Glomerular visceral epithelial cell (primary cell): ENCODE results near the gene ROBO2.

Experiments used
- DNase-seq: peaks from one replicate; pipeline ENCODE4 v3.0.0-alpha.2; 2016; ENCODE audit errors: extremely low spot score

ROBO2 gene

DNA sequence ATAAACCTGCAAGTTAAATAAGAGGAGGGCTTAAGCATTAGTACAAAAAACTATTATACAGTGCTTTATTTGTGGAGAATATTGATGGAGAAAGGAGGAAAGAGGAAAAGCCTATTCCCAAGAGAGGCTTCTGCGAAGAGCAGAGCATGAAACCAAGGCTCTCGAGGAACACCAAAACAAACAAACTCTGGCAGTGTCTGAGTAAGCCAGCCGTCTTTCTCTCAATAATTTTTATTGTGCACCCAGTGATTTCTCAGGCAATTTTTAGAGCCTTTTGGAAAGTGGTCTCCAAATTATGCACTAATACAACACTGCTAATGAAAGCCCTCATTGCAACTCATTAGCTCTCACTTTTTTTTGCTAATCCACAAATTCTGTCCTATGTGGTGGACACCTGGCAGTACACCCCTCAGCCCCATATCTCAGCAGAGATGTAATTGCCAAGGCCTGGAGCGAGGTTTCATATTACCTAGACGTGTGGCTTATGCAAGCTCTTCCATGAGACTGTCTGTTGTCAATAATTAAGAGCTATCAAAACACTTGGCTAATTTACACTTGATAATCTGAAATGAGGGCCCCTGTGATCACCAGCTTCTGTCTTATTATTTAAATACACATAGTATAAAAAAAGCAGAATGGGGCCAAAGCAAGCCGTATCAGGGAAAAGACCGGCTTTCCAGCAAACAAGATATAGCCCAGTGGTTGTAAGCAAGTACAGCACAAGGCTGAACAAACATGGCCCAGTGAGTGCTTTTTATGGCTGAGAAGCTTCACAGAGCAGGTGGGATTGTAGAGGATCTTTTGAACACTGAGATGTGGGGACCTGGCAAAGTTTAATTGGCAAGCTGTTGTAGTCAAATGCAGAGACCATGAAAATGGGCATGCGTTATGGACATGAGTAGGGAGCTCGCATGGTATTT is 216.9 kb downstream of the ROBO2 start:
- no peak for DNase-seq

DNA sequence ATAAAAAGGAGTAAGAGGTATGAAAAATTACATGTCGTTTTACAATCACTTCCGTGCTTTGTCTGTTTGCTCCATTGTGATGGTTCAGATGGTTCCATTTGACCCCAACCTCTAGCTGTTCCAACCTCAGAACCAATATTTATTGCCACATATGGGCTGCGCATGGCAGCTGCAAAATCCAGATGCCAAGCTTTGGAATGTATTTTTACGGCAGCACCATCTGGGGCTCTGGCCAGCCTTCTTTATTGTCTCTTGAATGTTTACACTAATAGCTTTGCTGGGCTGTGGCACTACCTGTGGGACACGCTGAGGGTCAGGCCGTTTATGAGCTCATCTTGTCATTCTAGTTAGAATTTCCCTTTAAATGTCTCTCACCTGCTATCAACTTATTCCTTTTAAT is 219.8 kb downstream of the ROBO2 start:
- no peak for DNase-seq

DNA sequence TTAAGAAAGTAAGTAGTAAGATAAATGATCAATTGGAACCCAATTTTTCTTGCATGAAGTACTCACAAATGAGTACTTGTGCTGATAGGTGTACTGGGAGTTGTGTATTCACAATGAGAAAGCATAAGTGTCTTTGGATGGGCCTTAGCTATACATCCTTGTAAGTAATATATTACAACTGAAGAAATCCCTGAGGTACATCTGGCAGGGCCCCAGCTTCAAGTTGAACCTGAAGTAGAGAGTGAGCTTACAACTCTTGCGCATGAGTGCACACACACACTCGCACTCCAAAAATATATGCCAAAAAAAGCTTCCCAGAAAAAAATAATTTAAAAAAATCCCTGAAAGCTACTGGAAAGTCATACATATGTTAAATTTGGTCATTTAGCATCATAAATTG is 222.5 kb downstream of the ROBO2 start:
- no peak for DNase-seq

GRCh38 chr3:77267589-77267988 is 227.7 kb downstream of the ROBO2 start:
- DNase-seq = no peak

DNA sequence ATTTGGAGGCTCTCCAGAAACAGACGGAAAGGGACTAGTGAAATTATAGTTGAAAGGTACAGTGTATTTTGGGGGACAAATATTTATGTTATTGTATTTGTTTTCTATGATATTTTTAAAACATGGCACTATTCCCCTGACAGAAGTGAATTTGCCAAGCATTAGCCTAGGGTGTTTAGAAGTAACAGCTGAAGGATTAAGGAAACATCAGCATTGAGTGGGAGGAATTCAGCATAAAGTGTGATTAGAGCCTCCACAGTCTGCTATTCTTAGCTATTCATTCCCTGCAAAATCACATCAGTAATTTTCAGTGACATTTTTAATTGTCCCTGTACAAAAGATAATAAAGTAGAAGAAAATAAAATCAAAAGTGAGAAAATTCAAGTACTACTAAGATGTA is 231.4 kb downstream of the ROBO2 start:
- DNase-seq = no peak

DNA sequence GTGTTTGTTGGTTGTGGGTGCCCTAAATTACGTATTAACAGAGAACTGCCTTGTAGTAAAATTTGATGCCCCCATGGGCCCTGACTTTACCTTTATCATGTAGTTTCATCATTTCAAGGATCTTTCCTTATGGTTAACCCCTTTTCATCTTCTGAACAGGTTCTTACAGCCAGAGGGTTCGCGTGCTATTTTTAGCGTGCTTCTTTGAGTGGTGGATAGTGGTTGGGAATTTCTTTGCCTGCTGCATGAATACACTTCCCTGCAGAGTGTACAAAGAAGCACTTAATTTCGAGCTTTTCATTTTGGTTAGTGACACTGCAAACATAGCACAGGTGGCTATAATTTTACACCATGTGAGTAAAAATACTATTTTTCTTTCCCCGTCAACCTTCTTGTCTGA is 231.8 kb downstream of the ROBO2 start:
- DNase-seq = no peak

GRCh38 chr3:77279276-77279675 is 239.4 kb downstream of the ROBO2 start:
- DNase-seq = no peak

DNA sequence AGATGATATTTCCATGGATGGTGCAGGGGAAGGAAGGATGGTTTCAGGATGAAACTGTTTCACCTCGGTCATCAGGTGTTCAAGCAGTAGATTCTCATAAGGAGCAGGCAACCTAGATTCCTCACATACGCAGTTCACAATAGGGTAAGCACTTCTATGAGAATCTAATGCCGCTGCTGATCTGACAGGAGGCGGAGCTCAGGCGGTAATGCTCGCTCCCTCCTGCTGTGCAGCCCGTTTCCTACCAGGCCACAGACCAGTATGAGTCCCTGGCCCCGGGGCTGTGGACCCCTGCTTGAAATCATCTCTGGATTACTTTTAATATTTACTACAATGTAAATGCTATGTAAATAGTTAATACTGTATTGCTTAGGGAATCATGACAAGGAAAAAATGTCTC is 241.8 kb downstream of the ROBO2 start:
- no peak for DNase-seq

GRCh38 chr3:77283108-77283507 is 243.2 kb downstream of the ROBO2 start:
- no peak for DNase-seq

DNA sequence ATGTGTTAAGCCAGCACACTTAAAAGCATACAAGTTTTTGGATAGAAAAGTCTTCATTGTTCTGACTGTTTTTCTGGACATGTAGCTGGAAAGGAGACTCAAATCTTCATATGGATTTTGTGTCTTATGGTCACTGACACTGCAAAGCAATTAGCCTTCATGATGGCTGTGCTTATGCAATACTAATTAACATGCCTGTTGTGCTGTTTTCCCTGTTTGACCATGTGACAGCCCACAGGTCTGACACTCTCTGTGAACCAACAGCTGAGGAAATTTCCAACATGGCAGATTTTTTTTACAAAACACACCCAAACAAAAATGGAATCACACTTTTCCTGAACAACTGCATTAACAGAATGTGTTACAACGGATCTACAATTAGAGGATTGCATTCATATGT is 248.4 kb downstream of the ROBO2 start:
- DNase-seq = no peak

DNA sequence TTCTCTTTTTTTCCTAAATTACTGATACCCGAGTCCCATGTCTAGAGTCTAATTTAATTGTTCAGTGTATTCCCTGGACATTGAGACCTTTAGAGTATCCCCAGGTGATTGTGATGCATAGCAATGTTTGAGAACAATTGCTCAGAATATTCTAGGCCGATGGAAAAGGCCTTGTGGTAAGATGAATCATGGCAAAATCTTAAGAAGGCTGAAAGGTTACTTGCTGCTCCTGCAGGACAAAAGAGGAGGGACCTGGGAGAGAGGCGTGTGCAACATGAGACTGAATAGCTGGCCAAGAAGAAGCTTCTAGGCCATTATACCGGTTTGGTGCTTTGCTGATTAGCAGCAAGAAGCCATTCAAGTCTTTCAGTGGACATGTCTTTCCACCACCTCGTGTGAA is 256.6 kb downstream of the ROBO2 start:
- DNase-seq = no peak

- DNase-seq = no peak
Measured at GRCh38 chr3:77298417-77298816, 258.5 kb downstream of the ROBO2 start.

DNA sequence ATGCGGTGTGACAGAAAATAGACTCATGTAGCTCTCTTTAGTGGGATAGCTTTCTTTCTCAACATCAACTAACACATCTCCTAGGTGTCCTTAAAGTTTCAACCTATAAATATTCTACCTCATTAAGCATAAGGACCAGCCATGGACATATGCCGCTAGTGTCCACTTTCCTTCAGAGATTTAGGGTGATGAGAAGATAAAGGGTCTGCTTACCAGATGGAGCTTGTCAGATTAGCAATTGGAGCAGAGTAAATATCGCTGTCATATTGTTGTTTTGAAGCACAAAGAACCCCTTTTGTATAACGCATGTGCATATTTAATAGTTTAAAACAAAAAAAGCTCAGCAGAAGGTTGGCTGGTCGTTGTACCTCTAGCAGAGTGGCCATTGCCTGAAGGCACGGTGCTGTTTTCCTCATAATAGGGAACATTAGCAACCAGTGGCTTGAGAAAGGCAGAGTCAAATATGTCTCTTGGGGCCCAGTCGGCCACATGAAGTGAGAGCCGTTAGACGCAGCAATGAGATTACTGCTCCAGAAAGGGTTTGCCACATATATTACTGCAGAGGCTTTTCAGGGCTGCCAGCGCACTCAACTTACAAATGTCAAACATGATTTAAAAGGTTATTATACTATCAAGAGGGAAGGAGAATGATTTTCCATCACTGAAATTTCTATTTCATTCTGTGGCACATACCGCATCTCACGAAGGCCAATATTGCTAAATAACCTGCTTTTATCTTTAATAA is 264.2 kb downstream of the ROBO2 start:
- DNase-seq = no peak

GRCh38 chr3:77304700-77305021 is 264.8 kb downstream of the ROBO2 start:
- DNase-seq = no peak

- no peak for DNase-seq
Measured at GRCh38 chr3:77309460-77309859, 269.6 kb downstream of the ROBO2 start.

DNA sequence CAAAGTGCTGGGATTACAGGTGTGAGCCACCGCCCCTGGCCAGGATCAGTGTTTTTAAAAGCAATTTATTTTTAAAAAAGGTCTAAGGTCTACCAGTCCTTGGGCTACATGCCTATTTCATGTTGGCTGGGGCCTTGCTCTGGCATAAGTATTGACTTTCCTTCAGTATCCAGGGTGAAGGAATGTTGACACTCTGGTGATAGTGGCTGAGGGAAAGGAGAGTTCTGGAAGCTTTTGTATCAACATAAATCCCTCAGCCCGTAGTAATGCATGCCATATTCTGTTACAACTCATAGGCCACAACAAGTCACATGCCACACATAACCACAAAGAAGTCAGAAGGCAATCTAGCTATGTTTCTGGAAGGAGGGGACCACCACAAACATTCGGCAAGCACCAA is 273.9 kb downstream of the ROBO2 start:
- no peak for DNase-seq

- no peak for DNase-seq
Measured at GRCh38 chr3:77319711-77320110, 279.8 kb downstream of the ROBO2 start.

- DNase-seq = peak; percentile 15
Measured at GRCh38 chr3:77320514-77320913, 280.6 kb downstream of the ROBO2 start.

DNA sequence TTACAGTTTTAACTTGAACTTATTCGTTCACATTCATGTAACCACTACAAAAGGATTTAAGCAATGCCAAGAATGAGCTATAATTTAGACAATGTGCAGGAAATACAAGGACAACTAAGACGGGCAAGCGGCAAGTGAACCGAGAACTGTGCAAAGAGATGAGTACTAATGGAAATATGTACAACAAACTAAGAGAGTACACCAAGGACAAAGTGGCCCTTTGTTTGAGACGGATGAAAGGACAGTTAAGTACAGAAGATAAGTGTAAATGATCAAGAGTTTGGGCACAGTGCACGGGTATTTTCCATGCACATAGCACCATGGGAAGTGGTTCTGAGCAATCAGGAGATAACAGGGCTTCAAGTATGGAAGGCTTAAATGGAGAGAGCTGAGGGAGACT is 281.7 kb downstream of the ROBO2 start:
- no peak for DNase-seq

- no peak for DNase-seq
Measured at GRCh38 chr3:77323626-77324025, 283.7 kb downstream of the ROBO2 start.

DNA sequence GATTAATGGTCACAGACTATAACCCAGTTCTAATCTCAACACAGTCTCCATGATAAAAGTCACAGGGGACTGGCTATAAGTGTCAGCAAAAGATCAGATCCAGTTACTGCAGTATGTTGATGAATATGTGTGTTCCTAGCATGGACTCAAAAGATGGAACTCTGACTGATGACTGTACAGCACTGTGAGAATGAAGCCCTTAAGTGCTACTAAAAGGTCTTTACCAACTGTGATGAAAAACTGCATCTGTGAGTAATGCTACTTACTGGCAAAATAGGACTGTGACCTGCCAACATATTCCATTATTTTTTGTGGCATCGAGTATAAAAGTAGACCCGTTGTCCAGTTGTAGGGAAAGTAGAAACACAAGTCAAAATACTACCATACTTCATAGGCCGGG is 284.2 kb downstream of the ROBO2 start:
- no peak for DNase-seq

GRCh38 chr3:77325280-77325679 is 285.4 kb downstream of the ROBO2 start:
- DNase-seq = no peak

- DNase-seq = no peak
Measured at GRCh38 chr3:77325702-77326101, 285.8 kb downstream of the ROBO2 start.
